GM12892 (cell line): ENCODE measurements around the gene ALPK1.

ENCODE experiments used
- POLR2A ChIP-seq: IDR thresholded peaks from 2 replicates; pipeline ENCODE4 v1.6.1; 2011; ENCODE audit warnings: low read depth, low read length, control low read depth
- POLR2AphosphoS5 ChIP-seq: IDR thresholded peaks from 2 replicates; pipeline ENCODE4 v1.6.1; 2011; ENCODE audit warnings: low read depth, low read length, control low read depth

- TF ChIP-seq POLR2A (no peak), POLR2AphosphoS5 (no peak)
Observed at GRCh38 chr4:112279882-112280315, 17.3 kb upstream of the ALPK1 start.
